HepG2 (cell line): ENCODE data around the gene MTPN. TPM values are rescaled to one million over a fixed set of nuclear protein-coding genes. Genes with fewer than 3 reads are reported as not detected.

Source experiments
- BORCS8-MEF2B ChIP-seq: sonication (generic); formaldehyde crosslinking; IDR thresholded peaks from 2 replicates; pipeline ENCODE4 v1.8.0; 2022; ENCODE audit warnings: mild to moderate bottlenecking, missing genetic modification reagents
- KDM5A ChIP-seq: fragments of 200-600 bp; sonication (generic); IDR thresholded peaks from 2 replicates; pipeline ENCODE4 v1.7.0; 2018; ENCODE audit warnings: antibody characterized with exemption, mild to moderate bottlenecking, low read length, borderline replicate concordance
- KMT2B ChIP-seq: IDR thresholded peaks from 2 replicates; pipeline ENCODE4 v1.6.1; 2016; ENCODE audit warnings: missing genetic modification reagents, missing compliant biosample characterization
- NCOA5 ChIP-seq: sonication (generic); formaldehyde crosslinking; IDR thresholded peaks from 2 replicates; pipeline ENCODE4 v1.4.0; 2020; ENCODE audit warnings: missing genetic modification reagents
- NONO ChIP-seq, 2 experiments: fragments of 450-650 bp in 1 of 2; sonication (generic) in 1 of 2; formaldehyde crosslinking in 1 of 2; IDR thresholded peaks in 1 of 2; conservative IDR thresholded peaks in 1 of 2; 2 replicates each; pipeline versions ENCODE4 v1.6.1 to v1.8.0; 2017 to 2022; ENCODE audit warnings: mild to moderate bottlenecking in 1 of 2, missing genetic modification reagents in 1 of 2, moderate library complexity in 1 of 2
- POLR2AphosphoS2 ChIP-seq: IDR thresholded peaks from 2 replicates; pipeline ENCODE4 v1.6.1; 2011; ENCODE audit warnings: low read depth, low read length, improper control_type of control experiment
- SAP130 ChIP-seq: IDR thresholded peaks from 2 replicates; pipeline ENCODE4 v1.6.1; 2016; ENCODE audit warnings: low read depth
- SNAPC4 ChIP-seq: sonication (generic); formaldehyde crosslinking; IDR thresholded peaks from 2 replicates; pipeline ENCODE4 v1.4.0; 2020; ENCODE audit warnings: mild to moderate bottlenecking, missing genetic modification reagents
- SNAPC5 ChIP-seq: sonication (generic); formaldehyde crosslinking; IDR thresholded peaks from 2 replicates; pipeline ENCODE4 v1.8.1; 2023; ENCODE audit warnings: mild to moderate bottlenecking, missing genetic modification reagents, borderline replicate concordance
- ZNF329 ChIP-seq: sonication (generic); formaldehyde crosslinking; IDR thresholded peaks from 2 replicates; pipeline ENCODE4 v1.9.0; 2021; ENCODE audit warnings: low read depth, mild to moderate bottlenecking, missing genetic modification reagents
- ZNF460 ChIP-seq: sonication (generic); formaldehyde crosslinking; IDR thresholded peaks from 2 replicates; pipeline ENCODE4 v1.5.1; 2020; ENCODE audit warnings: missing genetic modification reagents, mild to moderate bottlenecking, borderline replicate concordance
- polyA plus RNA-seq, 8 experiments: library from polyadenylated mRNA; depleted of rRNA in 3 of 8; stranded (reverse) in 7 of 8; unstranded in 1 of 8; fragments of >200 nt; fragmentation: Illumina TruSeq in 4 of 8; extraction: Trizol in 4 of 8; gene quantifications; 2 replicates each; pipeline versions ENCODE4 v1.2.1 to v1.2.3, GENCODE V29; 2011 to 2016; ENCODE audit warnings: low read depth in 4 of 8, missing spikeins in 1 of 8, mixed read lengths in 1 of 8; ENCODE audit not compliant: insufficient read depth in 1 of 8
- total RNA-seq, 5 experiments: library from RNA; depleted of rRNA; stranded (reverse); fragments of >200 nt; fragmentation: Illumina TruSeq; extraction: Trizol; gene quantifications; 2 replicates each; pipeline ENCODE4 v1.2.3, GENCODE V29; 2016; ENCODE audit warnings: low read depth in 1 of 5

The MTPN gene
- total and polyA plus RNA-seq, 2 of the 13 experiments (the other 11 are each of a cell fraction or from before 2014, with no cell fraction given): 31.1 to 71.7 TPM

DNA sequence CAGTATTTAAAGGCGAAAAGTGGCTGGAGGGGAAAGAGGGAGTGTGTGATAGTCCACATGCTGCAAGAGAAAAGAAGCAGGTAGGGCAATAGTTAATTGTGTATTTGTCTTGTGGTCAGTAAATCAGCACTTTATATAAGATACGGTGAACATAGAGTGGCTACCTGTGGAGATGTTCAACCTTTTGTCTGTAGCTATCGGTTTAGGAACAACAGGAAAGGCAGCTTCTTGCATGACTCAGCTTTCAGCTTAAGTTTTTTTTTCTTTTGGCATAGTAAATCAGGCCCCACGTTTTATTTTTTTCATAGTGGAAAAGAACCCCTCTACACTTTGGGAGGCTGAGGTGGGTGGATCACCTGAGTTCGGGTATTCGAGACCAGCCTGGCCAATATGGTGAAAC, 14.2 kb upstream of the MTPN start (continued):
- no peak for TF ChIP-seq SNAPC4 (CRISPR knock-in tag)
- no peak for TF ChIP-seq NONO (IDR thresholded peaks at IDR 0.05)
- no peak for TF ChIP-seq NONO (CRISPR knock-in tag; conservative IDR thresholded peaks at IDR 0.05)
- TF ChIP-seq ZNF460 (CRISPR knock-in tag): no peak
- TF ChIP-seq BORCS8-MEF2B (CRISPR knock-in tag): no peak
- TF ChIP-seq ZNF329 (CRISPR knock-in tag): no peak
- no peak for TF ChIP-seq NCOA5 (CRISPR knock-in tag)
- no peak for TF ChIP-seq SNAPC5
- TF ChIP-seq POLR2AphosphoS2: no peak
- TF ChIP-seq SAP130: no peak
- no peak for TF ChIP-seq KDM5A
- no peak for TF ChIP-seq KMT2B (CRISPR knock-in tag)
